NT2/D1 (cell line): ENCODE measurements around the gene MKS1.

Experiments used
- SUZ12 ChIP-seq: IDR thresholded peaks from 2 replicates; pipeline ENCODE4 v1.6.1; 2011; ENCODE audit not compliant: insufficient read length, insufficient read depth; ENCODE audit errors: extremely low read depth
- YY1 ChIP-seq: IDR thresholded peaks from 2 replicates; pipeline ENCODE4 v1.6.1; 2011; ENCODE audit not compliant: insufficient read length, insufficient read depth
- ZNF274 ChIP-seq: IDR thresholded peaks from 2 replicates; pipeline ENCODE4 v1.6.1; 2011; ENCODE audit warnings: mild to moderate bottlenecking, low read depth, low read length

DNA sequence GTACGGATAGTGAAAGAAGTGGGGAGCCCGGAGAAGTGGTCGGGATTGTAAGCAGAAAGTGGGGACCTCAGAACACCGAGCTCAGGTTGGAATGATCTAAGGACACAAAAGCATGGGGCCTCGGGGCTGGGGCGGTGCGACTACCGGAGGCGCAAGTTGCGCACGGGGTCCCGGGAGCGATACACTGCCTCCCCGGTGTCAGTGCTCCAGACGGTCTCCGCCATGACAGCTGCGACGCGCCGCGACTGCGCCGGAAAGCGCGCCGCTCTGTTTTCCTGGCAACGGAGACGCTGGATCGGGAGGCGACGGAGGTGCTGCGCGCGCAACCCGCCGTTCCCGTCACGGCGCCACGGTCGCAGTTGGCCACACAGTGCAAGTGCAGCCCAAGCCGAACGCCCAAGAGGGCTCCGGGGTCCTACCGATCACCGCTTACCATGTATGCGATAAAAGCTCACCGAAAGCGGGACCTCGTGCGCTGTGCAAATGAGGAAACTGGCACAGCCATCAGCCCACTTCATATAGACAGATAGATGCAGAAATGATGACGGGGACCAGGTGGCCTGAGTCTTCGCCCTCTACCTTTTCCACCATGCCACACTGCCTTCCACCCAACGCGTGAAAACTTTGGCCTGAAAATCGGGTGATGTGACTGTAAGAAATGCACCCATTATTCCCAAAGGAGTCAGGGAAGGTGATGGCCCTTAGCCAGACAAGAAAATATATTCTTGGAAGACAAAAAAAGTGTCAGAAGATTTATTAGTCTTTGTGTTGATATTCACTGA, at the start of gene MKS1:
- TF ChIP-seq YY1 (peak; percentile 86), ZNF274 (no peak), SUZ12 (no peak)
